MG63 (cell line): Measurements from ENCODE around the gene TBC1D25. TPM values are rescaled to one million over a fixed set of nuclear protein-coding genes. Genes with fewer than 3 reads are reported as not detected.

Experiments
- DNase-seq: peaks from one replicate; pipeline ENCODE4 v3.0.0-alpha.2; 2020
- H3K27me3 ChIP-seq: fragments of 250-450 bp; sonication (Bioruptor Pico); 2 replicates; pipeline ENCODE4 v1.5.1; 2020; ENCODE audit warnings: mild to moderate bottlenecking, moderate library complexity
- H3K36me3 ChIP-seq: fragments of 250-450 bp; sonication (Bioruptor Pico); 2 replicates; pipeline ENCODE4 v1.5.1; 2020; ENCODE audit warnings: mild to moderate bottlenecking, moderate library complexity
- H3K4me3 ChIP-seq: fragments of 250-450 bp; sonication (Bioruptor Pico); 2 replicates; pipeline ENCODE4 v1.5.1; 2020; ENCODE audit warnings: mild to moderate bottlenecking, moderate library complexity
- H3K9me3 ChIP-seq: fragments of 250-450 bp; sonication (Bioruptor Pico); 2 replicates; pipeline ENCODE4 v1.5.1; 2020; ENCODE audit warnings: mild to moderate bottlenecking, moderate library complexity
- total RNA-seq: library from RNA; depleted of rRNA; stranded (reverse); fragments of >200 nt; shearing (Covaris generic); gene quantifications from 2 replicates; pipeline ENCODE4 v1.2.3, GENCODE V29; 2014; ENCODE audit warnings: low replicate concordance; rRNA removed

The TBC1D25 gene
- total RNA-seq, 1 experiment from 2014 or later, result 9.3 TPM

GRCh38 chrX:48606091-48606490, 66.6 kb downstream of the TBC1D25 start:
- Histone ChIP-seq H3K27me3 (no peaks in the 10 kb centered on the region), H3K9me3 (no peaks in the 10 kb centered on the region), H3K36me3 (0 out of 2 replicates have a peak, but pooled peaks cover 2% of the 10 kb centered on the region), H3K4me3 (no peak overlapping the region)
- DNase-seq, result no peak

DNA sequence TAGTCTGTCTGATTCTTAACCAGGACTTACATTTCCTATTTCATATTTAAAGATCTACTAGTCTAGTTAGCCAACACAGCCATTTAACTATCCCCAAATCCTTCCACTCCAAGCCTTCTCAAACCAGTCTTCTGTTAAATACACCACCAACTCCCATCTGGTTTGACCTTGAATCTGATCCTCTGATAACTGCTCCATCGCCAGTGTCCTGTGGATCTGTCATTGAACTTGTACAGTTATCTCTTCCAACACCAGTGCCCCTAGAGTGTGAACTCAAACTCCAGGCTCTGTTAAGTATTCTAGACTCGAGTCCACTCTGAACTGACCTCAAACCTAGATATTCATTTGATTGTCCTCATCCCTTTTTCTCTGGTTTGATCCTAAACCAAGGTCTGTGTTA, 72.2 kb downstream of the TBC1D25 start:
- H3K9me3 ChIP-seq, result no peaks in the 10 kb centered on the region
- H3K27me3 ChIP-seq, result no peaks in the 10 kb centered on the region
- H3K36me3 ChIP-seq, result no peaks in the 10 kb centered on the region
- DNase-seq, result no peak
- H3K4me3 ChIP-seq, result no peak overlapping the region

Other genes starting within 250 kb of the TBC1D25 start
- gene SSX3, start 183.0 kb upstream of the TBC1D25 start, total RNA-seq, result not detected in 2 replicates
- not detected in 2 replicates for gene SSX4, start 156.2 kb upstream of the TBC1D25 start, total RNA-seq
- gene SSX4B, start 127.8 kb upstream of the TBC1D25 start, total RNA-seq, result not detected in 2 replicates
- 0.79 and 2.0 TPM in 2 replicates for gene SLC38A5, start 69.5 kb upstream of the TBC1D25 start, total RNA-seq
- gene FTSJ1, start 63.5 kb upstream of the TBC1D25 start, total RNA-seq, result 55.3 and 76.6 TPM in 2 replicates
- gene PORCN, start 30.7 kb upstream of the TBC1D25 start, total RNA-seq, result 1.6 and 11.2 TPM in 2 replicates
- 15.9 and 32.9 TPM in 2 replicates for gene EBP, start 17.9 kb upstream of the TBC1D25 start, total RNA-seq
- gene RBM3, start 34.8 kb downstream of the TBC1D25 start, total RNA-seq, result 291 and 416 TPM in 2 replicates
- gene WDR13, start 57.8 kb downstream of the TBC1D25 start, total RNA-seq, result 84.9 and 95.8 TPM in 2 replicates
- 0.79 TPM in 1 of 2 replicates, not detected in the other for gene WAS, start 144.1 kb downstream of the TBC1D25 start, total RNA-seq
- 4.1 and 13.3 TPM in 2 replicates for gene SUV39H1, start 157.0 kb downstream of the TBC1D25 start, total RNA-seq
- gene GLOD5, start 222.0 kb downstream of the TBC1D25 start, total RNA-seq, result not detected in 2 replicates
- gene GATA1, start 246.9 kb downstream of the TBC1D25 start, total RNA-seq, result not detected in 2 replicates